DND-41 (cell line): ENCODE measurements around the gene OLFML1.

ENCODE experiments used
- ATAC-seq: fragments of 200-7000 bp; cut with Tn5 transposase; 3 replicates; pipeline ENCODE4 v1.9.1; 2021; ENCODE audit warnings: low read depth; ENCODE audit not compliant: insufficient read depth
- DNase-seq: peaks from one replicate; pipeline ENCODE4 v3.0.0-alpha.2; 2020
- H2AFZ ChIP-seq: 2 replicates; pipeline ENCODE4 v1.6.0; 2012; ENCODE audit warnings: low read depth, low read length
- H3K27ac ChIP-seq: 2 replicates; pipeline ENCODE4 v1.5.1; 2012; ENCODE audit warnings: low read length, inconsistent platforms
- H3K27me3 ChIP-seq: fragments of 200-600 bp; sonication (generic); 2 replicates; pipeline ENCODE4 v1.6.0; 2012; ENCODE audit warnings: low read length, mild to moderate bottlenecking, inconsistent platforms; ENCODE audit not compliant: insufficient read depth, poor library complexity
- H3K36me3 ChIP-seq: 2 replicates; pipeline ENCODE4 v1.5.1; 2012; ENCODE audit warnings: low read length, inconsistent platforms; ENCODE audit not compliant: insufficient read depth
- H3K4me1 ChIP-seq: 2 replicates; pipeline ENCODE4 v1.5.1; 2012; ENCODE audit warnings: mild to moderate bottlenecking, low read length; ENCODE audit not compliant: insufficient read depth
- H3K4me2 ChIP-seq: 2 replicates; pipeline ENCODE4 v1.6.0; 2012; ENCODE audit warnings: mild to moderate bottlenecking, moderate library complexity, low read length, inconsistent platforms; ENCODE audit not compliant: insufficient read depth
- H3K4me3 ChIP-seq, 2 experiments: fragments of 200-600 bp in 1 of 2; shearing (Covaris generic) in 1 of 2; 2 replicates each; pipeline ENCODE4 v1.5.1; 2012 to 2016; ENCODE audit warnings: inconsistent platforms in 2 of 2, low read length in 2 of 2, mild to moderate bottlenecking in 2 of 2, low read depth in 1 of 2, moderate library complexity in 1 of 2
- H3K79me2 ChIP-seq: 2 replicates; pipeline ENCODE4 v1.6.0; 2012; ENCODE audit warnings: low read length, inconsistent platforms; ENCODE audit not compliant: insufficient read depth
- H3K9ac ChIP-seq: 2 replicates; pipeline ENCODE4 v1.6.0; 2012; ENCODE audit warnings: low read depth, mild to moderate bottlenecking, inconsistent platforms, low read length, moderate library complexity
- H3K9me3 ChIP-seq: 2 replicates; pipeline ENCODE4 v1.5.1; 2012; ENCODE audit warnings: low read length, moderate library complexity, mild to moderate bottlenecking, inconsistent platforms; ENCODE audit not compliant: insufficient read depth, severe bottlenecking
- H4K20me1 ChIP-seq: 2 replicates; pipeline ENCODE4 v1.6.0; 2012; ENCODE audit warnings: low read length; ENCODE audit not compliant: insufficient read depth
- EZH2 ChIP-seq: IDR thresholded peaks from 3 replicates; pipeline ENCODE4 v1.6.1; 2012; ENCODE audit warnings: borderline replicate concordance, low read depth, mild to moderate bottlenecking, moderate library complexity, low read length, inconsistent platforms; ENCODE audit not compliant: severe bottlenecking
- TF ChIP-seq, protein P1 (sequence below): IDR thresholded peaks from 2 replicates; pipeline ENCODE4 v1.5.1; 2012; ENCODE audit warnings: borderline replicate concordance, low read length, moderate library complexity, mild to moderate bottlenecking; ENCODE audit not compliant: poor library complexity, severe bottlenecking; ENCODE audit errors: extremely low read depth

Gene OLFML1

DNA sequence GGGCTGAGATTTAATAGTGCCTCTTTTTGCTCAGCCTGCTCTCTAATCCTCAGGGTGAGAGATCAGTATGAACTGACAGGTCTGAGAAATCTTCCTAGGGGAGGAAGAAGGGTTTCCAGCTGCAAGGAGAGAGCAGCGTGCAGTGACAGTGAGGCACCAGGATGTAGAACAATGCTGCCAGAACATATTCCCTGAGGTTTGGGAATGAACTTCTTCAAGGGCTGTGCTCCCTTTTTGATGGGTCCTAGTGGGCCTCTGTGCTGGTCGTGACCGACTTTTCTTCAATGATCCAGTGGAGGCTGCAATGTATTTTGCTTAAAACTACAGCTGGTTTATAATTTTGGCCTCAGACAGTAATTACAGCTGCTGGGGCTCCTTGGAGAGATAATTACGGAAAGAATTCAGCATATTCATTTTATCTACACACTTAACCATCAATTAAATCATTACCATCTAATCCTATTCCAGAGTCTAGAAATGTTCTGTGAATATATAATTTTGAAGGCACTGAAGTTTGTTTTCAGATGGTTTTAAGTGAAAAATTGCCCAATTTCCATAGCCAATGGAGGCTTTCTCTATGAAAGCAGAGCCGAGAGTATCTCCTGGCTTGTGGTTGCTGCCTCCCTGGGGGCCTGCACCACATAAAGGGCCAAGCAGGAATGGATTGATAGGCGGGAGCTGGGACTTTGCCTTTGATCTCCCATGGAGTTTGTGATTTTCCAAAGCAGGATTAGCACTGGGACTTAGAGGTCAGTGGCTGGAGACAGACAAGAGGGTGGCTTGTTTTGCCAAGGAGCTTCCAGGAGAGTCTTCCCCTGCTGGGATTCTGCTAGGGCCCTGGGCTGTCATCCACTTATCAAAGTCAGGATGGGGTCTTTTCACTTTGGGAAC, 41.0 kb upstream of the OLFML1 start:
- no peak overlapping the region for H3K4me2 ChIP-seq
- H2AFZ ChIP-seq = no peak overlapping the region
- H3K4me3 ChIP-seq = no peak overlapping the region
- no peaks in the 10 kb centered on the region for H3K79me2 ChIP-seq
- H3K27me3 ChIP-seq = peaks cover 10% of the 10 kb centered on the region
- H3K4me1 ChIP-seq = no peaks in the 10 kb centered on the region
- H3K36me3 ChIP-seq = no peaks in the 10 kb centered on the region
- no peak overlapping the region for H3K9ac ChIP-seq
- ATAC-seq (no peak), DNase-seq (no peak)
- no peaks in the 10 kb centered on the region for H3K9me3 ChIP-seq
- H3K27ac ChIP-seq = no peak overlapping the region
- TF ChIP-seq, protein P1, sequence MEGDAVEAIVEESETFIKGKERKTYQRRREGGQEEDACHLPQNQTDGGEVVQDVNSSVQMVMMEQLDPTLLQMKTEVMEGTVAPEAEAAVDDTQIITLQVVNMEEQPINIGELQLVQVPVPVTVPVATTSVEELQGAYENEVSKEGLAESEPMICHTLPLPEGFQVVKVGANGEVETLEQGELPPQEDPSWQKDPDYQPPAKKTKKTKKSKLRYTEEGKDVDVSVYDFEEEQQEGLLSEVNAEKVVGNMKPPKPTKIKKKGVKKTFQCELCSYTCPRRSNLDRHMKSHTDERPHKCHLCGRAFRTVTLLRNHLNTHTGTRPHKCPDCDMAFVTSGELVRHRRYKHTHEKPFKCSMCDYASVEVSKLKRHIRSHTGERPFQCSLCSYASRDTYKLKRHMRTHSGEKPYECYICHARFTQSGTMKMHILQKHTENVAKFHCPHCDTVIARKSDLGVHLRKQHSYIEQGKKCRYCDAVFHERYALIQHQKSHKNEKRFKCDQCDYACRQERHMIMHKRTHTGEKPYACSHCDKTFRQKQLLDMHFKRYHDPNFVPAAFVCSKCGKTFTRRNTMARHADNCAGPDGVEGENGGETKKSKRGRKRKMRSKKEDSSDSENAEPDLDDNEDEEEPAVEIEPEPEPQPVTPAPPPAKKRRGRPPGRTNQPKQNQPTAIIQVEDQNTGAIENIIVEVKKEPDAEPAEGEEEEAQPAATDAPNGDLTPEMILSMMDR = no peak
- TF ChIP-seq EZH2 = no peak
- H4K20me1 ChIP-seq = no peaks in the 10 kb centered on the region; the same call in 1 of the 2 replicates

DNA sequence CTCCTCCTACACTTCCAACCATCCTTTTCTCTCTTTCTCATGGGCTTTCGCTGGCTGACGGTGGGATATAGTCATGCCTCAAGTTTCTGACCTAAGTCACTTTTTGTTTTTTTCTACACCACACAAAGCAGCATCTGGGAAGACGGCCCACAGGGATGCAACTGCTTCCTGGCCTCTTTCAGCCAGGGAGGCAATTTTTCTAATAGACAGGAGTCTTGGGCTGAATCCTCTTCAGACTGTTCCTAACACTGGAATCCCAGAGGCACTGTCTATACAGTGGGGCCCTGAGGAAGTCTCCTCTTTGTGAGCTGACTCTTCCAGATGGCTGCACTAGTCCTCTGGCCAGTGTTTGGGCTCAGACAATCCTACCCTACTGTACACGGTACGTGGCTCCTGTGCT, 39.7 kb upstream of the OLFML1 start:
- no peaks in the 10 kb centered on the region for H3K36me3 ChIP-seq
- no peaks in the 10 kb centered on the region for H3K79me2 ChIP-seq
- TF ChIP-seq EZH2 = no peak
- TF ChIP-seq, protein P1 = no peak
- no peaks in the 10 kb centered on the region; the same call in 1 of the 2 replicates for H4K20me1 ChIP-seq
- ATAC-seq (no peak), DNase-seq (no peak)
- peaks cover 12% of the 10 kb centered on the region for H3K27me3 ChIP-seq
- H2AFZ ChIP-seq = no peak overlapping the region
- no peaks in the 10 kb centered on the region for H3K4me1 ChIP-seq
- no peaks in the 10 kb centered on the region for H3K9me3 ChIP-seq
- H3K27ac ChIP-seq = no peak overlapping the region
- H3K4me3 ChIP-seq = no peak overlapping the region
- no peak overlapping the region for H3K9ac ChIP-seq
- no peak overlapping the region for H3K4me2 ChIP-seq

DNA sequence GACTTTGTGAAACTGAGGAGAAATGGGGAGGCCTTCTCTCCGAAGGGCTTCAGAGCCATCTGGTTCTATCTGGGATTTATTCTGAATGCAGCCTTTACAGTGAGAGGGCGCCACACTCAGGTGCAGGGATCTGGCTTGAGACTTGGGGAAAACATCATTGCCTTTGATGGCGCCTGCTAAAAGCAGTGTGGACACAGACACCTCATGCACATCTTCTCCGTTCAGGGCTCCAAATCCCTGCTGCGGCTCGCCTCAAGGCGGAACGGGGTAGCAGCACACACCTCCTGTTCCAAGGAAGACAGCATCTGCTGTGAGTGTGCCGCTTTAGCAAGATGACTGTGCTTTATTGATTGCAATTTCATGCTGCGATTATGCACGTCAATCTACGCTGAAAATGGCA, 37.1 kb upstream of the OLFML1 start:
- Histone ChIP-seq H3K4me3 (no peak overlapping the region), H3K27me3 (peaks cover 15% of the 10 kb centered on the region), H3K27ac (no peak overlapping the region), H3K79me2 (no peaks in the 10 kb centered on the region), H2AFZ (no peak overlapping the region), H3K9me3 (no peaks in the 10 kb centered on the region), H3K9ac (no peak overlapping the region), H3K4me1 (no peaks in the 10 kb centered on the region), H4K20me1 (no peaks in the 10 kb centered on the region; the same call in 1 of the 2 replicates), H3K36me3 (no peaks in the 10 kb centered on the region), H3K4me2 (no peak overlapping the region)
- TF ChIP-seq, protein P1 = no peak
- TF ChIP-seq EZH2 = no peak
- ATAC-seq (no peak), DNase-seq (no peak)
